Non-pigmented ciliary epithelial cell (primary cell): ENCODE results near the gene HMCN2.

Experiments used
- DNase-seq: peaks from one replicate; pipeline ENCODE4 v3.0.0-alpha.2; 2010; ENCODE audit warnings: low read depth

Gene HMCN2

GRCh38 chr9:130265431-130266235 is at the start of gene HMCN2:
TSS of gene HMCN2 (plus strand) at chr9:130265760. CDS start at chr9:130265879, 119 bp downstream.
- DNase-seq, result no peak

DNA sequence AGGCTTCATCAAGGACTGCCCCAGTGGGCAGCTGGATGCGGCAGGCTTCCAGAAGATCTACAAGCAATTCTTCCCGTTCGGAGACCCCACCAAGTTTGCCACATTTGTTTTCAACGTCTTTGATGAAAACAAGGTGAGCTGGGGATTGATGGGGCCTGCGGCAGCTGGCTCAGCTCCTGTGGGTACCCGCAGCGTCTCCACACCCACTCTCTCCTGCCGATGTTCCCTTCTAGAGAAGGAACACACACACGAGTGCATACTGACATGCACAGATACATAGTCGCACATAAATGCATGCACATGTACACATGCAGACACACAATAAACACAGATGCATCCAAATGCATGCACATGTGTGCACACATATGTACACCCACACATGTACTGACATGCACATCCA is 47.7 kb upstream of the HMCN2 start:
- no peak for DNase-seq

GRCh38 chr9:130219661-130220096 is 45.9 kb upstream of the HMCN2 start:
- no peak for DNase-seq

GRCh38 chr9:130220352-130220751 is 45.2 kb upstream of the HMCN2 start:
- no peak for DNase-seq

GRCh38 chr9:130222833-130223232 is 42.7 kb upstream of the HMCN2 start:
- no peak for DNase-seq

- DNase-seq, result no peak
Observed at GRCh38 chr9:130225071-130225470, 40.5 kb upstream of the HMCN2 start.

DNA sequence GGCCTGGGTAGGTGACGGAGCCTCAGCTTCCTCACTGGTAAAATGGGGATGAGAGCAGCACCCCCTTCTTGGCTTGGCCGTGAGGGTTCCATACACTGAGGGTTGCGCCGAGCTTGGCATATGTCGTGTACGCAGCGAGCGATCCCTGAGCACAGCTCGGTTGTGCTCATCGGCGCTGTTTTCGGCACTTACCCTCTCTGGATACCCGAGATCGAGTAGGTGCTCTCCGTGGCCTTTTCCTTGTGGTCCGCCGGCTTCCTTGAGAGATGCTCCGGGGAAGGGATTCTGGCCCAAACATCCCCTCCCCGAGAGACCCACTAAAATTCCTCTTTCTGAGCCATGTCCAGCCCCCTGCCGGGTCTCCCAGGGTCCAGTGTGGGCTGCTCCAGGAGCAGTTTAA is 40.0 kb upstream of the HMCN2 start:
- DNase-seq, result no peak

DNA sequence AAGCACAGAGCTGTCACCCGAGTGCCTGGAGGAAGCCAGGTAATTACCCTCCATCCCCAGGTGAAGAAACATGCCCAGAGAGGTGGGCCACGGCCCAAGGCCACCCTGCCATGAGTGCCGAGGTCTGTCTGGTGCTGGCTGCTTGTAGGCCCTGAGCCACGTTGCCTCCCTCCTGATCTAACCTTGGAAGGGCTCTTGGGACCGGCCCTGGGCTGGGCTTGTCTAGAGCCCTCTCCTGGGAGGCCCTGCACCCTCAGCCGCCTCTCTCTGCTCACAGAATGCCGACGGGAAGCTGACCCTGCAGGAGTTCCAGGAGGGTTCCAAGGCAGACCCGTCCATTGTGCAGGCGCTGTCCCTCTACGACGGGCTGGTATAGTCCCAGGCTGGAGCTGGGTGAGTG is 39.4 kb upstream of the HMCN2 start:
- DNase-seq, result no peak

GRCh38 chr9:130227833-130228232 is 37.7 kb upstream of the HMCN2 start:
- DNase-seq, result no peak

DNA sequence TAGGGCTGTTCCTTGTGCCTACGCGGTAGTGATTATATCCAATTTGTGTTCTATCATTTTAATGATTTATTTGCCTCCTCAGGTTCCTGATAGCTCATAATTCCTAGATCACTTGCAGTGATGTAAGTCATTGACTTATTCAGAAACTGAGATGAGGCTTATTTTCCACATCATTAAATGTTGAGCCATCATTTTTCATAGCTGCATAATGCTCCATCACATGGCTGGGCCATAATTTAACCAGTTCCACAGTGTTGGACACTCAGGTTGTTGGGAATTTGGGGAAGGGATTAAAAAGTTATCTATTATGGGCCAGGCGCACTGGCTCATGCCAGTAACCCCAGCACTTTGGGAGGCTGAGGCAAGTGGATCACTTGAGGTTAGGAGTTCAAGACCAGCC is 35.8 kb upstream of the HMCN2 start:
- DNase-seq, result no peak

DNA sequence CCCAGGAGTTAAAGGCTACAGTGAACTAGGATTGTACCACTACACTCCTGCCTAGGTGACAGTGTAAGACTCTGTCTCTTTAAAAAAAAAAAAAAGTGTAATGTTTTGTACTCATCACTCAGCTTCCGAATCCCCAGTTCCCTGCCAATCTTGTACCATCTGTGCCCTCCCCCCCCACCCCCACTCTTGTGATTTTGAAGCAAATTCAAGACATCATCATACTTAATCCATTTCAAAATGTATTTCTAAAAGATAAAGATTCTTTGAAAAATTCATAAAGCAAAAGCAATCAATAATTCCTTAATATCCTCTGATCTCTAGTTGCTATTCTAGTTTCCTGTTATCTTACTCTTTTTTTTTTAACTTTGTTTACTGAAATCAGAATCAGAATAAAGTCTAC is 34.9 kb upstream of the HMCN2 start:
- no peak for DNase-seq

- no peak for DNase-seq
Observed at GRCh38 chr9:130232899-130233586, 32.5 kb upstream of the HMCN2 start.

DNA sequence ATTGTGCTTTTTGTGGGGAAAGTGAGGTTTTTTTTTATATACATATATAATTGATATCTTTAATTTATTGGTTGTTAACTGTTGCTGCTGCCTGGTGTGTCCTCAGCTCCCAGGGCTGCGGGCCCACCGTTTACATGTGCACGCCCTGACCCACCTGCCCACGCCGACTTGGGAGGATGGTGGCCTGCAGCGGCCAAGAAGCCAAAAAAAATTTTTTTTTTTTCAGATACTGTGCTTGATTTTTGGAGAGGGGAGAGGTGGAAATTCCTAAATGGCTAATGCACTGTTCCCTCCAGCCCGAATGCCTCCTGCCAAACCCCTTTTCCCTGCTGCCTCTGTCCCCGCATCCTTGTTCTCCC is 32.0 kb upstream of the HMCN2 start:
- DNase-seq, result no peak

DNA sequence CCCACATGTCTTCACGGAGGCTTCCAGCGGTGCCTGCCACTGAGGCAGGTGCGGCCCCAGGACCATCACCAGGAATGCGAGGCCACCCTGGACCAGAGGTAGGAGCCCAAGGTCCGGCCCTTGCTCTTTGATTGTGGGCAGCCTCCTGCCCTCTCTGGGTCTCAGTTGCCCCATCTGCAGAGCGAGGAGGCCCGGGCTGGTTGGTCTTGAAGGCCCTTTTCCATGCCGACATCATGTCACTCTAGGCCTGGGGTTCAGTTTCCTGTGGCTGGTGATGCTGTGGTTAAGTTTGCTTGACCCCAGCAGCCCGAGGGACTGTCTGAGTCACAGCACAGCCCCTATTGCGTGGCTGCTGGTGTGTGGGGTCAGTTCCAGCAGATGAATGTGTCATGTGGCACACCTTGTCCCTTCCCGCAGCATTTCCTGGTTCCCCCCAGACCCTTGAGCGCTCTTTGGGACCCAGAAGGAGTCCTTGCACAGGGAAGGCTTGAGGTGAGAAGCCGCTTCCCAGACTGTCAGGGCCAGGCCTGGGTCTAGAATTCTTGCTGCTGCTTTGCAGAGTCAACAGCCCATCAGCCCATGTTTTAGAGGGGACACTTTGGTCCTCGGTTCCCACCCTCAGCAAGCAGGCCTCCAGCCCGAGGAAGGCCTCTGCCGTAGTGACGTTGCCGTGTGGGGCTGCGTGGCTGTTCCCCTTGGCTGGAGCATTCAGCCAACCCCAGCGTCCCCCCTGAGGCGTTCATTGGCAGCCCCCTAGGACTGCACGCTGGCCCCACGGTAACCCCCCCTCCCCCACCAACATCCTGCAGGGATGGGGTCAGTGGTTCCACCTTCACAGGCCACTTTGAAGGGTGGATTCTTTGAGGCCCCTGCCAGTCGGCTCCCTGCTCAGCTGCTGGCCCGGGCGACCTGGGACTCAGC is 31.0 kb upstream of the HMCN2 start:
- no peak for DNase-seq

GRCh38 chr9:130235558-130236435 is 29.8 kb upstream of the HMCN2 start:
- no peak for DNase-seq

DNA sequence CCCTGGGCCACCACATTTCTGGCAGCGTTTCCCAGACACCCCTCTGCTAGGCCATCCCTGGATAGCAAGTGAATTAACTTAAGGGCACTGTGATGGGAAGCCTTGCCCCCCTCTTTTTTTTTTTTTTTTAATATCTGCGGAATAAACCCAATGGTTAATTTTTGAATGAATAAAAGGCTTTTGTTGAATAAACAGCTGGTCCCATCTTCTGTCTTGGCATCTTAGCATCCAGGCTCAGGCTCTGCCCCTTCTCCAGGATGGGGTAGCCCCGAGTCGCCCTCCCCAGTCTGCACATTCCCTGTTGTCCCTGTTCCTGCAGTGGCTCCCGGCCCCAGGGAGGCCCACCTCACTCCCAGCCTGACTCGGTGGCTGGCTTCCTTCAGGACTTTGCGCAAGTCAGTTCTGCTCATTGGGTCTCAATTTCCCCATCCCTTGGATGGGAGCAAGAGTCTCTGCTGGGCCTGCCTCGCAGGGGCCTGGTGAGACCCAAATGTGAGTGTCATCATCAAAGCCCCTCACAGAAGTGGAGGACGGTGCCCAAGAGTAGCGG is 29.0 kb upstream of the HMCN2 start:
- DNase-seq, result no peak

DNA sequence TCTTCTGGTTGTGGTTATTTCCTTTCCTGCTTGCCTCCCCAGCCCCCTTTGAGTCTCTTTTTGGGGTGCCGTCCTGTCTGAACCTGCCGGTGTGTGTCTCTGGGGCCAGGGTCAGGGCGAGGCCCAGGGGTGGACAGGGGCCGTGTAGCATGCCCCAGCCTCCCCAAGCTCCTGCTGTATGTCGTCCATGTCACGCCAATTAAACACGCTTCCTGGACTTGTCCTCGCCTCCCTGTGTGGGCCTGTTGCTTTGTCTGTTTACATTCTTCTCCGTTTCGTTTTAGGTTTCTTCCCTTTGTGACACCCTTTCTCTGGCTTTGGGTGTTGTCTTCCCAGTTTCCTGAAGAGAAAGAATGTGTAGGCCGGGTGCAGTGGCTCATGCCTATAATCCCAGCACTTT is 28.5 kb upstream of the HMCN2 start:
- no peak for DNase-seq

DNA sequence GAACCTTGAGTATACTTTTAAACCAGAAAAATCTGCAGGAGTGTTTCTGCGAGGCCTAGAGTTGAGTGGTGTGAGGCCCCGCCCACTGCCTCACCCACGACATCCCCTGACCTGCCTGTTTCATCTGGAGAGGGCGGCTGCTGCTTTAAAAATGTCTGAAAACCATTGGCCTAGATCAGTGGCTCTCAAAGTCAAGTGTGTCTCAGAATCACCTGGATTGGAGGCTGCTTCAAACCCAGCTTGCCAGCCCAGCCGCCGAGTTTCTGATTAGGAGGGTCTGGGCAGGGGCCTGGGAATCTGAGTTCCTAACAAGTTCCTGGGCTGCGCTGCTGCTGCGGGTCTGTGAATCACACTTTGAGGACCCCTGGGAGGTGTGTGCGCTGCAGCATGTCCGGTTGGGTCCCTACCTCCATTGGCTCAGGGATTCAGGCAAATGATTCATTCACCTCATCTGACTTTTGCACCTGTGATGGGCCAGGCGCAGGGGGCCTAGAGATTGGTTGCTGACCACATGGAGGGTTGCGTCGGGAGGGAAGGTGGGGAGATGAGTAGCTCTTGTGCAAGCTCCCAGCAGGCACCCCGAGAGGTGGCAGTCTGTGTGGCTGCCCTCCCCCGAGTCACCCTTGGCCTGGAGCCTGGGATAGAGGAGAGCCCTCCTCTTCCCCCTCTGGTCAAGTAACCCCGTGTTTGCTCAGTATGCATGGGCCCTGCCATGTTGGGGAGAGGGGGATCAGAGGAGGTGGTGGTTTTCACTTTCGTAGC is 27.6 kb upstream of the HMCN2 start:
- DNase-seq, result no peak

DNA sequence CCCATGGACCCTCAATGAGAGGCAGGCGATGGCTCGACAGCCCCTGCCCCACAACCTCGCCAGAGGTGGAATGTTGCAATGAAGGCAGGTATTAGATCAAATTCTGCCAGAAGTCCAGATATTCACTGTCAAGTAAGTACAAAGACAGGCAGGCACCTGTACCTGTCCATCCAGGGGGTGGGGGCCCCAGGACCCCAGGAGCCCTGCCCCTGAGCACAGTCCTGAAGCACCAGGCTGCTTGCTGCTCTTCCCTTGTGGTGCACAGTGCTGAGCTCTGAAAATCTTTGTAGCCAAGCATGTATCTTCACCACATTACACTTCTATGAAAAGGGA is 26.2 kb upstream of the HMCN2 start:
- DNase-seq, result no peak

DNA sequence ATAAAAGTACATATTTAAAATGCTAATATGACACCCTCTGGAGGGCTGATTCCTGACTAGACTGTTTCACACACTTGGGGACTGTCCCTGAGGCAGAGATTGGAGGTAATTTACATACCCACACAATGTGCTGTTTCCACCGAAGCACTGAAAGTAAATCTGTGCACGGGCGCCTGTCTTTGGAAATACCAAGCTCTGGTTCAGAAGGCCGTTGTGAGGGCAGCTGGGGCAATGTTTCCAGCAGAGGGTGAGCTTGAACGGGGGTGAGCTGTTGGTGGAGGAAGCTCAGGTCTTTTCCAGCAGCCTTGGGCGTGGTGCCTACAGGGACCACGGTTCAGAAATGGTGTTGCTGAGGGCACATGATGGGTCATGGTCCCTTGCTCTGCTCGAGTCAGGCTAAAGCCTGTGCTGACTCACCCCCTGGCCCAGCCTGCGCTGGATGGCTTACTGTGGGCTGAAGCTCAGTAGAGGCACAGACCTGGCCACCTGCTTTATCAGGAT is 25.8 kb upstream of the HMCN2 start:
- no peak for DNase-seq
